HepG2 (cell line): Measurements from ENCODE around the gene HEPACAM. TPM values are rescaled to one million over a fixed set of nuclear protein-coding genes. Genes with fewer than 3 reads are reported as not detected.

Source experiments
- ATAC-seq: fragments of 200-7000 bp; cut with Tn5 transposase; 3 replicates; pipeline ENCODE4 v1.9.1; 2020; ENCODE audit warnings: mild to moderate bottlenecking, moderate library complexity
- BruUV-seq: library from RNA; stranded (reverse); fragments of 400-500 nt; replicated peaks from 2 replicates; lab custom pipeline; 2021; lab: Mats Ljungman, UMichigan
- CTCF ChIA-PET: fragments of 300-600 bp; formaldehyde crosslinking; extraction: SDS; loops from one replicate; lab custom pipeline; 2021; ENCODE audit warnings: low total read pairs, inconsistent platforms, low intra/inter-chr PET ratio; lab: Yijun Ruan, JAX
- POLR2A ChIA-PET: fragments of 350-600 bp; sonication (Branson Sonifier 250); formaldehyde crosslinking; loops from one replicate; lab custom pipeline; 2020; ENCODE audit warnings: antibody characterized with exemption, inconsistent platforms; lab: Yijun Ruan, JAX
- DNase-seq: peaks from one replicate; pipeline ENCODE4 v3.0.0-alpha.2; 2015; ENCODE audit warnings: low spot score
- FAIRE-seq: peaks from 3 replicates; lab custom pipeline; 2011; peaks lifted over from hg19 to GRCh38; lab: Jason Lieb, UNC
- H2AFZ ChIP-seq: one replicate; pipeline ENCODE4 v1.6.1; 2011; ENCODE audit warnings: low read length, inconsistent platforms
- H3K27ac ChIP-seq: fragments of 300-600 bp; 3 replicates; pipeline ENCODE4 v1.8.0; 2011; ENCODE audit warnings: mixed run types, mild to moderate bottlenecking, mixed read lengths, low read length, inconsistent platforms; ENCODE audit not compliant: insufficient read depth; ENCODE audit errors: extremely low read length
- H3K27me3 ChIP-seq, 2 experiments: fragments of 200-600 bp in 1 of 2; 2 replicates in 1 of 2; 3 replicates in 1 of 2; pipeline versions ENCODE4 v1.6.0 to v1.8.0; 2011; ENCODE audit warnings: low read length in 2 of 2, mild to moderate bottlenecking in 2 of 2, moderate library complexity in 2 of 2, inconsistent platforms in 1 of 2; ENCODE audit not compliant: insufficient read depth in 2 of 2, control insufficient read depth in 1 of 2
- H3K36me3 ChIP-seq, 2 experiments: fragments of 200-600 bp in 1 of 2; replicated peaks in 1 of 2; 2 replicates in 1 of 2; 3 replicates in 1 of 2; pipeline versions ENCODE4 v1.5.1 to v1.8.0; 2011; ENCODE audit warnings: low read length in 2 of 2, inconsistent platforms in 1 of 2; ENCODE audit not compliant: insufficient read depth in 2 of 2, control insufficient read depth in 1 of 2
- H3K4me1 ChIP-seq: 2 replicates; pipeline ENCODE4 v1.5.1; 2012; ENCODE audit warnings: low read length, inconsistent platforms; ENCODE audit not compliant: insufficient read depth
- H3K4me2 ChIP-seq: 2 replicates; pipeline ENCODE4 v1.6.0; 2011; ENCODE audit warnings: low read depth, low read length, inconsistent platforms
- H3K4me3 ChIP-seq, 3 experiments: fragments of 200-600 bp in 1 of 3; sonication (generic), shearing (Covaris generic) in 1 of 3; replicated peaks in 1 of 3; 2 replicates each; pipeline ENCODE4 v1.5.1; 2011 to 2016; ENCODE audit warnings: low read length in 3 of 3, inconsistent platforms in 2 of 3, low read depth in 2 of 3, mild to moderate bottlenecking in 2 of 3, control low read depth in 1 of 3, mixed read lengths in 1 of 3; ENCODE audit not compliant: insufficient read depth in 1 of 3
- H3K79me2 ChIP-seq: one replicate; pipeline ENCODE4 v1.6.1; 2011; ENCODE audit warnings: low read length, inconsistent platforms; ENCODE audit not compliant: insufficient read depth
- H3K9ac ChIP-seq: 2 replicates; pipeline ENCODE4 v1.6.0; 2011; ENCODE audit warnings: mild to moderate bottlenecking, low read depth, low read length, inconsistent platforms; ENCODE audit not compliant: insufficient read depth
- H3K9me3 ChIP-seq: 2 replicates; pipeline ENCODE4 v1.5.1; 2012; ENCODE audit warnings: mild to moderate bottlenecking, low read length
- H4K20me1 ChIP-seq: 2 replicates; pipeline ENCODE4 v1.6.0; 2011; ENCODE audit warnings: inconsistent platforms, mild to moderate bottlenecking, low read length, moderate library complexity; ENCODE audit not compliant: insufficient read depth
- CSRNP1 ChIP-seq: sonication (generic); formaldehyde crosslinking; IDR thresholded peaks from 2 replicates; pipeline ENCODE4 v1.8.1; 2023; ENCODE audit warnings: mild to moderate bottlenecking, missing genetic modification reagents
- MIER2 ChIP-seq: IDR thresholded peaks from 2 replicates; pipeline ENCODE4 v1.6.1; 2016; ENCODE audit warnings: missing biosample characterization, missing genetic modification reagents
- REXO4 ChIP-seq: sonication (generic); formaldehyde crosslinking; IDR thresholded peaks from 2 replicates; pipeline ENCODE4 v1.8.0; 2022; ENCODE audit warnings: missing genetic modification reagents, mild to moderate bottlenecking, borderline replicate concordance
- SRSF9 ChIP-seq: fragments of 200-400 bp; formaldehyde crosslinking; IDR thresholded peaks from 2 replicates; pipeline ENCODE4 v1.6.1; 2018; ENCODE audit warnings: borderline replicate concordance, mild to moderate bottlenecking, low read depth, low read length; ENCODE audit not compliant: insufficient read depth, poor library complexity, severe bottlenecking
- TGIF2 ChIP-seq: IDR thresholded peaks from 2 replicates; pipeline ENCODE4 v1.6.1; 2016; ENCODE audit warnings: control low read depth, missing compliant biosample characterization
- TIGD3 ChIP-seq: sonication (generic); formaldehyde crosslinking; IDR thresholded peaks from 2 replicates; pipeline ENCODE4 v1.5.1; 2020; ENCODE audit warnings: mild to moderate bottlenecking, missing genetic modification reagents, borderline replicate concordance
- ZBTB8A ChIP-seq: sonication (generic); formaldehyde crosslinking; IDR thresholded peaks from 2 replicates; pipeline ENCODE4 v1.4.0; 2020; ENCODE audit warnings: mild to moderate bottlenecking, low read depth, missing genetic modification reagents, borderline replicate concordance
- ZFP90 ChIP-seq: sonication (generic); formaldehyde crosslinking; IDR thresholded peaks from 2 replicates; pipeline ENCODE4 v1.8.0; 2022; ENCODE audit warnings: missing genetic modification reagents, mild to moderate bottlenecking, inconsistent platforms, borderline replicate concordance
- ZNF180 ChIP-seq: sonication (generic); formaldehyde crosslinking; IDR thresholded peaks from 2 replicates; pipeline ENCODE4 v1.4.0; 2020; ENCODE audit warnings: low read depth, missing genetic modification reagents, borderline replicate concordance
- ZNF34 ChIP-seq: sonication (generic); formaldehyde crosslinking; IDR thresholded peaks from 2 replicates; pipeline ENCODE4 v1.4.0; 2020; ENCODE audit warnings: mild to moderate bottlenecking, missing genetic modification reagents, borderline replicate concordance
- ZNF44 ChIP-seq: sonication (generic); formaldehyde crosslinking; IDR thresholded peaks from 2 replicates; pipeline ENCODE4 v1.5.1; 2020; ENCODE audit warnings: mild to moderate bottlenecking, missing genetic modification reagents
- ZNF552 ChIP-seq: sonication (generic); formaldehyde crosslinking; IDR thresholded peaks from 2 replicates; pipeline ENCODE4 v1.9.0; 2022; ENCODE audit warnings: missing genetic modification reagents, mild to moderate bottlenecking, borderline replicate concordance
- ZSCAN12 ChIP-seq: sonication (generic); formaldehyde crosslinking; IDR thresholded peaks from 2 replicates; pipeline ENCODE4 v1.9.0; 2021; ENCODE audit warnings: mild to moderate bottlenecking, missing genetic modification reagents
- WGBS: methylation state at CpG from one replicate; pipeline ENCODE4 v1.1.6; 2017; ENCODE audit warnings: low lambda C conversion rate; 5-methylcytosine and 5-hydroxymethylcytosine counted together
- in situ Hi-C: cut with HindIII; loops from 2 replicates; pipeline ENCODE4 v1.10.0; 2017; ENCODE audit warnings: low pct_unique_long_range_greater_than_20kb; ENCODE audit not compliant: extremely low pct_ligation_motif_present
- intact Hi-C: fragments of 100-400 bp; cut with micrococcal nuclease; formaldehyde crosslinking; loops from one replicate; pipeline ENCODE4 v1.10.0; 2022; ENCODE audit not compliant: unreplicated experiment
- polyA plus RNA-seq, 8 experiments: library from polyadenylated mRNA; depleted of rRNA in 3 of 8; stranded (reverse) in 7 of 8; unstranded in 1 of 8; fragments of >200 nt; fragmentation: Illumina TruSeq in 4 of 8; extraction: Trizol in 4 of 8; gene quantifications; 2 replicates each; pipeline versions ENCODE4 v1.2.1 to v1.2.3, GENCODE V29; 2011 to 2016; ENCODE audit warnings: low read depth in 4 of 8, missing spikeins in 1 of 8, mixed read lengths in 1 of 8; ENCODE audit not compliant: insufficient read depth in 1 of 8
- total RNA-seq, 5 experiments: library from RNA; depleted of rRNA; stranded (reverse); fragments of >200 nt; fragmentation: Illumina TruSeq; extraction: Trizol; gene quantifications; 2 replicates each; pipeline ENCODE4 v1.2.3, GENCODE V29; 2016; ENCODE audit warnings: low read depth in 1 of 5

HEPACAM gene
- total and polyA plus RNA-seq, 2 of the 13 experiments (the other 11 are each of a cell fraction or from before 2014, with no cell fraction given) = 66.9 to 121 TPM

- Histone ChIP-seq H3K4me3 (peak overlapping the region; percentile 76 to 83 (median 79)), H3K27ac (peak overlapping the region; percentile 55), H3K4me2 (peak overlapping the region; percentile 79), H3K36me3 (no peaks in the 10 kb centered on the region), H3K9me3 (no peaks in the 10 kb centered on the region), H3K4me1 (peaks cover 25% of the 10 kb centered on the region), H3K79me2 (no peaks in the 10 kb centered on the region), H2AFZ (no peak overlapping the region), H4K20me1 (no peaks in the 10 kb centered on the region), H3K27me3 (no peaks in the 10 kb centered on the region; a peak in 2 of 5 replicates), H3K9ac (peak overlapping the region; percentile 70)
- intact Hi-C loops (no loop called here), in situ Hi-C loops (loop anchor here (5.0 to 10.0 kb wide), 2 partner anchors 77 to 390 kb away; no protein-coding TSS in a partner anchor)
- ChIA-PET CTCF (no interaction called here), POLR2A (interaction anchor here (0.9 to 5.5 kb wide), 7 partner anchors 12 to 331 kb away, joined by 3 to 61 read pairs (median 8); partner anchors contain the start of genes HEPACAM and TMEM218)
- BruUV-seq = no TSS peak
- DNase-seq = no peak
- no peak for ATAC-seq
- no peak for FAIRE-seq
- WGBS = 35% methylated on average over 6 of the region's 6 CpGs
- no peak for TF ChIP-seq TGIF2 (CRISPR knock-in tag)
- TF ChIP-seq ZNF552 (CRISPR knock-in tag) = 0 out of 2 replicates have a peak, but pooled peaks have one; percentile 6
- TF ChIP-seq ZNF180 (CRISPR knock-in tag) = no peak
- no peak for TF ChIP-seq ZNF34 (CRISPR knock-in tag)
Measured at GRCh38 chr11:124954590-124954955, 18.7 kb upstream of the HEPACAM start.

- Histone ChIP-seq H3K79me2 (no peaks in the 10 kb centered on the region), H3K27me3 (no peaks in the 10 kb centered on the region; a peak in 2 of 5 replicates), H3K27ac (peak within 1 kb of the TSS; percentile 78), H3K4me1 (peaks cover 25% of the 10 kb centered on the region), H3K9me3 (no peaks in the 10 kb centered on the region), H3K36me3 (no peaks in the 10 kb centered on the region), H3K4me2 (peak within 1 kb of the TSS; percentile 83), H3K4me3 (peak within 1 kb of the TSS; percentile 76 to 83 (median 79)), H3K9ac (peak within 1 kb of the TSS; percentile 81), H2AFZ (no peak within 1 kb of the TSS), H4K20me1 (no peaks in the 10 kb centered on the region)
- TSS peak; percentile 99 for BruUV-seq
- POLR2A ChIA-PET = interaction anchor here (0.6 to 5.5 kb wide), 14 partner anchors 11 to 616 kb away, joined by 3 to 61 read pairs (median 4); partner anchors contain the start of genes EI24, HEPACAM and TMEM218
- ATAC-seq = peak; percentile 100
- peak; percentile 96 for DNase-seq
- in situ Hi-C loops (loop anchor here (5.0 to 10.0 kb wide), 2 partner anchors 77 to 391 kb away; no protein-coding TSS in a partner anchor), intact Hi-C loops (no loop called here)
- under 1% methylated on average over 34 of the region's 54 CpGs for WGBS
- peak; percentile 89 for FAIRE-seq
- CTCF ChIA-PET = no interaction called here
- TF ChIP-seq REXO4 (CRISPR knock-in tag) (no peak), MIER2 (no peak; the same call in 1 of the 2 replicates), SRSF9 (no peak), ZSCAN12 (CRISPR knock-in tag) (no peak), CSRNP1 (CRISPR knock-in tag) (no peak), ZBTB8A (CRISPR knock-in tag) (no peak), ZFP90 (0 out of 2 replicates have a peak, but pooled peaks have one; percentile 69), ZNF44 (peak; percentile 80; the same call in 1 of the 2 replicates), TIGD3 (CRISPR knock-in tag) (no peak)
Measured at GRCh38 chr11:124953753-124954589, 18.1 kb upstream of the HEPACAM start, which contains the start of gene CCDC15. Gene CCDC15, plus strand, starts transcription at chr11:124954202. Its CDS starts 531 bp downstream, at chr11:124954733.
